HG03439 (cell line): Measurements from ENCODE around the gene TNFSF10.
"Not testable (repeated sequence)": the region's sequence is repeated elsewhere in the genome, so short reads cannot be mapped to it uniquely, and the experiment has no call there.

Experiments used
- ATAC-seq: cut with Tn5 transposase; IDR thresholded peaks from one replicate; pipeline ENCODE4 v1.9.1; 2021; ENCODE audit warnings: mild to moderate bottlenecking, moderate library complexity; ENCODE audit not compliant: unreplicated experiment

The TNFSF10 gene

GRCh38 chr3:172518929-172519640, 4.1 kb downstream of the TNFSF10 start:
- ATAC-seq = no peak

DNA sequence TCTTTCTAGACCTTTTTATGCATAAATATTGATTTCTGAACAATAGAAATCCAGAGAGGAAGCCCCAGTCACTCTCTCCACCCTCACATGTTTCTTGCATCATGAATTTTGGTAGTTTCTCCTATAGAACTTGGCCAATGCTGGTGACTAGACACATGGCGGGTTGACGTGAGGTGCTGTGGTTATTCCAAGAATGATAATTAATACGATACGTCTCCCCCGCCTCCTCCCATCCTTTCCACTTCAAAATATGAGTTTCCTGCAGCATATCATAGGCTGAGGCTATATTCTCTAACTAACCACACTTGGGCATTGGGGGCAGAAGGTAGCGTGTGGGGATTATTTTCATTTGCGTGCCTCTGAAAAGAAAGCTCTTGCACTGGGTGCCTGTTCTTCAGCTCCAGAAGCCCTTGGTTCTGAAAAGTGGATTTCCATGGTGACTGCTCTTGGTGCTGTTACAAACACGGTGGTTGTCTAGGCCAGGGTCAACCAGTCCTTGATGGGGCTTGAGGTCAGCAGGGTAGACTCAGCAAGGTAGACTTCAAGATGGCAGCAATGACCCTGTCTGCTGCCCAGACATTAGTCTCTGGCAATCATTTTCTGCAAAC, 5.3 kb downstream of the TNFSF10 start:
- no peak for ATAC-seq

DNA sequence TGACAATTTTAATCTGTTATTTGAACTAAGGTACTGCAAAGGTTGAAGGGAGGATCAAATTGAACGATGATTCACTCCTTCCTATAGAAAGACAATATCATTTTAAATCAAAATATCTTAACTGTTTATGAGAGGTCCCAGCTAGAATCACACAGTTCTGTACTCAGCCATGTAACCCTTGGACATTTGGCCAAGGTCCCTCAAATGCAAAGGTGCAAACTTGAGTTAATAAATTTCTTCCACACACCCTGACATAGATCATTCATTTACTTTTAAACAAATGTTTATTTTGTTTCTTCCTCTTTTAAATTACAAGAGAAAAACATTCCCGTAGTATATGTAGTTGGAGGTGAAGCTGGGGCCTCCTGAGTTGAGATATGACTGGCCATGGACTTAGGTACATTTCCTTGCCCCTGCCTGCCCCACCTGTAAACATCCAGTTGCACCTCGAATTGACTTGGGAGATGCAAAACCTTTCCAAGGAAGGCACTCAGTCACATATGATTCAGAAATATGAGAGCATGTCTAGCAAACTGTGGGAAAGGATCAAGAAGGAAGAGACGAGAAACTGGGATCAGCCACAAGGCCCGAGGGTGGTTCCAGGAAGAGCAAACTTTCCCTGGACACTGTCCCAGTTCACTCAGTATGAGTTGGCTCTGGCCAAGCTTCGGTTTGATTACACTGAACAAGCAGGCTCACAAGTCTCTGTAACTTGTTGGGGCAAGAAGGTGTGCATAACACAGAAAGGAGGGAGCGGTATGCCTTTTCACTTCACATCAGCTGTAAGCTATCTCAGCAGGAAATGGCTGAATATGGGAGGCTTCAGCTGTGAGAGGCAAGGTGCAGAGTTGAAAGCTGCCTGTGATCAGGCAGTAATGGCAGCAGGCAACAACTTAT, 6.7 kb downstream of the TNFSF10 start:
- ATAC-seq = no peak

- no peak for ATAC-seq
Observed at GRCh38 chr3:172515130-172515918, 7.9 kb downstream of the TNFSF10 start.

DNA sequence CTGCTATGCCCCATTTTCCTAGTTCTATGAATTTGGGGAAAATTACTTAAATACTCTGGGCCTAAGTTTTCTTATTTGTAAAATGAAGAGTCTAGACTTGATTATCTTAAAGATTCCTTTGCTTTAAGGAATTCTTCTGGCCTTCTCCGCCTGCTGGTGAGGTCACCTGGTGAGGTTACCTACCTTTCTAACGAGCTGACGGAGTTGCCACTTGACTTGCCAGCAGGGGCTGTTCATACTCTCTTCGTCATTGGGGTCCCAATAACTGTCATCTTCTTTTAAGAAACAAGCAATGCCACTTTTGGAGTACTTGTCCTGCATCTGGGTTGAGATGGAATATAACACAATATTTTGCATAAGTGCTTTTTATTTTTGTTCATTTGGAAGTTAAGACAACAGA, 8.6 kb downstream of the TNFSF10 start:
- no peak for ATAC-seq

DNA sequence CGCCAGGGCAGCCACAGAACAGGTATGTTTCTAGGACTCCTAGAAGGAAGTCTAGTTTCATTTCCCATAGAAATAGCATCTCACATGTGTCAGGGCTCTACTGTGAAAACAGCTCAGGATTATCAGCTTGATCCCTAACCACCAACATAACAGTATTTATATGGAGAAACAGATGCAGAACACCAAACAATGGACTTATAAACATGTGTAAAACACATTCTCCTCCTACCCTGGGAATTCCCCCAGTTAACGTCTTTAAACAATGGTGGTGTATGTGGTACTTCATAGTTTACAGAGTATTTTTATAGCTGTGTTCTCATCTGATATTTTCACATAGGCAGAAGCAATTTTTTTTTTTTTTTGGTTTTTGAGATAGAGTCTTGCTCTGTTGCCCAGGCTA, 9.7 kb downstream of the TNFSF10 start:
- no peak for ATAC-seq

GRCh38 chr3:172511783-172512762, 11.2 kb downstream of the TNFSF10 start:
- ATAC-seq = peak; percentile 65

- no peak for ATAC-seq
Observed at GRCh38 chr3:172506094-172506493, 17.1 kb downstream of the TNFSF10 start.

- no peak for ATAC-seq
Observed at GRCh38 chr3:172501540-172501939, 21.7 kb downstream of the TNFSF10 start.

DNA sequence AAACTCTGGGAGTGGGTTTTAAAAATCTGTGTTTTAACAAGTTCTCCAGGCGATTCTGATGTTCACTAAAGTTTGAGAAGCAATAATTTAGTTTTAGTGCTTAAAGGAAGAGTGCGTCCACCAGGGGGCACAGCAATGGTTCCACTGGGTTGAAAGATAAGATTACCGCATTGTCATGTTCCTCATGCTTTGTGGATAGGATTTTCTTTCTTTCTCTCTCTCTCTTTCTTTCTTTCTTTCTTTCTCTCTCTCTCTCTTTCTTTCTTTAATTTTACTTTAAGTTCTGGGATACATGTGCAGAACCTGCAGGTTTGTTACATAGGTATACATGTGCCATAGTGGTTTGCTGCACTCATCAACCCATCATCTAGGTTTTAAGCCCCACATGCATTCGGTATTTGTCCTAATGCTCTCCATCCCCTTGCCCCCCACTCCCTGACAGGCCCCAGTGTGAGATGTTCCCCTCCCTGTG, 33.0 kb downstream of the TNFSF10 start:
- not testable (repeated sequence) for ATAC-seq

- no peak for ATAC-seq
Observed at GRCh38 chr3:172478116-172478515, 45.1 kb downstream of the TNFSF10 start.

DNA sequence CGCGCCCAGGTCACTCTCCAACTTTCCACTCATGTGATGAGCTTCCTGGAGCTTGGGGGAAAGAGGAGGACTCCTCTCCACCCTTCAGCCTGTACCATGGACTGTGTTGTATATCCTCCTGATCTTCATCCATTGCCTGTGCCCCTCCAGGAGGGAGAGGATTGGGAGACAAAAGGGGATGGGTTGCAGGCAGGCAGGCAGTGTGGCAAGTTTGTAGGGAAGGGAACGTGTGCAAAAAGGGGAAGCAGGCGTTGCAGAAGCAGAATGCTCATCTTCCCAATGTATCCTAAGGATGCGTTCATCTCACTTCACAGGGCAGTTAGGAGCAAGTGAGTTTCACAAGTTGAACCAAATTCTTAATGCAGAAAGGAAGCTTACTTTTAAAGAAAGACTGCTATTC, 46.9 kb downstream of the TNFSF10 start:
- no peak for ATAC-seq

GRCh38 chr3:172475703-172476102, 47.5 kb downstream of the TNFSF10 start:
- ATAC-seq = no peak

- ATAC-seq = no peak
Observed at GRCh38 chr3:172471903-172472302, 51.3 kb downstream of the TNFSF10 start.

DNA sequence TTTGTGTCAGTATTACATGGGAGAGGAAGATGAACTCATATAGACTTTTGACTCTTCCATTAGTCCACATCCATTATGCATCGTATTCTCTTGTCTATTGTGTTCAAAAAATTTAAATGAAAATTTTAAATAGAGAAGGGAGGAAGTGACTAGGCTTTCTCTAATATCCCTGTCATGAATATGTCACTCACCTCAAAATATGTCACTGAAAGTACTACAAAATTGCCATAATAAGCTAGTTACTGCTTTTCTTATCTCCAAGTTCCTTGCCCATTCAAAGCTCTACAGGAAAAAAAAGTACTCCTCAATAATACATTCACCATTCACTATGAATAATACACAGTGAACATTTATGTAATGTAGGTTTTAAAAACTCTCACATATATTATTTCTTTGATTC, 52.6 kb downstream of the TNFSF10 start:
- no peak for ATAC-seq

DNA sequence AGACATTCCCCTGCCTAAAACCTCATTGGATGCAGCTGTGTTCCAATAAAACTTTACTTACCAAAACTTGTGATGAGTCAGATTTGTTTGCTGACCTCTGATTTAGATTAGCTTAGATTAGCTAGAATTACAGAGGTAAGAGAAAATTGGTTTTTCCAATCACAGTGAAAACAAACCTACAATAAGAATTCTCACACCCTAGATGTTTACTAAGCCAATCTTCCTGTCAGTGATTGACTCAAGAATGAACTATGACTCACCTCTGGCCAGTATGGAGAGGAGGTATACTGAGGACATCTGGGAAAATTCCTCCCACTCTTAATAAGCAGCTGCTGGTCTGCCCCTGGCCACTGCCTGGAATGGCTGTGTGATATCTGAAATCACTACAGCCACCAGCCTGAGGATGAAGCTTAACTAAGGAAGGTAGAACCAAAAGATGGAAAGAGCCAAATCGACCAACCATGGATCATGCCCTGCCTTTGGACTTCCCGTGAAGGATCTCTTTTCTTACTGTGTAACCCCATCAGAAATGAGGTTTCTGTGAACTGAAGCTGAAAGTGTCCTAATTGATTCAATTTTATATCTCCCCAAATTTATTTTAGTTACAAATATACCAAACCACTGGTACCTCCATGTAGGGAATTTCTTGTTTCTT, 55.9 kb downstream of the TNFSF10 start:
- ATAC-seq = no peak

DNA sequence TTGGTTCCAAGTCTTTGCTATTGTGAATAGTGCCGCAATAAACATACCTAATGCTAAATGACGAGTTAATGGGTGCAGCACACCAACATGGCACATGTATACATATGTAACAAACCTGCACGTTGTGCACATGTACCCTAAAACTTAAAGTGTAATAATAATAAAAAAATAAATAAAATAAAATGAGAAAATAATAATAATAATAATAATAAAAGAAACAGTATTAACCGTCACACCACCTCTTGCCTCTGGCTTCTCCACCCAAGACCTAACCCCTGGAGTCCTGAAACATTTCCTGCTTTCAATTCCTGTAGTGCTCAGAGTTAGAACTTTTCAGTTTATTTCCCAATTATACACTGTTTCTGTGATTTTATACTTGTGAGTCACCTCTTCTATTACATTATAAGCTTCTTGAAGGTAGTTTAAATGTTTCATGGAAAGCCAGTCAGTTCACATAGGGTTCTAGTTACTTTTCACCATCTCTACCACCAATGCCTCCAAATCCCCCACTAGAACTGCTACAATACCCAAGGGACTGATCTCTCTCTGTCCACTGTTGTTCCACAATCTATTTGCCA, 56.6 kb downstream of the TNFSF10 start:
- ATAC-seq = no peak

DNA sequence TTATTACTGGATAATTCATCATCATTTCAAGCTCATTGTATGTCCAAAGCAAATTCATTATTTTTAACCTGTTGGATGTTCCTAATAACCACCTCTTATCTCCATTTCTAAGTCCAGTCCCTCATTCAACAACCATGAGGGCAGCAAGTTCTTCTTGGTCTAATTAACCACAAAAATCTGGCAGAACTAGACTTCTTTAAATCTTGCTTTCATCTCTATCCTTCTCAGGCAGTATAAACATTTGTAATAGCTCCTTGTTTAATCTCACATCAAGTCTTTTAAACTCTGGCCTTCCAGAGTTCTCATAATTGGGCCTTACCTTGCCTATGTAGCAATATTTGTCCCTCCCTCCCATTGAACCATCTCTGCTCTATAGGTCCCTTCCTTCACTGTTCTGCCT, 57.9 kb downstream of the TNFSF10 start:
- ATAC-seq = no peak

DNA sequence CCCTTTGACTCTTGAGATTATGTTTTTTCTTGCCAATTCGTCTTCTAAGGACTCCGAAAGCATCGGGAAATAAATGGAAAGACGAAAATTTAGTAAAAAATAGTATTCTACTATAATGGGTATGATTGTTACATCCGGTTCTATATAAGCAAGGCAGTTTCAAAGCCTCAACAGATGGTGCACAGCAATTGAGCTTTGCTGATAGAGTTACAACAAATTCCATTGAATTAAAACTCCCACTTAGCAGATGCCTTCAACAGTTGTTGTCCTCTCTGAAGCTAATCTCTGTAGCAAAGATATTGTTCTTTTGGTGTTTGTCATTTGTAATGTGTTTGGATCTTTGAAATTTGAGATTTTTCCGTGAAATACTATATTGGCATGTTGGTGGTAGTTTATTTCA, 58.9 kb downstream of the TNFSF10 start:
- no peak for ATAC-seq
